Measurements from ENCODE around the gene POLE. TPM values are rescaled to one million over a fixed set of nuclear protein-coding genes. Genes with fewer than 3 reads are reported as not detected.
A peak's percentile ranks its signal among the peaks of the same experiment; 100 is the strongest.
"Not testable (repeated sequence)": the region's sequence is repeated elsewhere in the genome, so short reads cannot be mapped to it uniquely, and the experiment has no call there.

The POLE gene
- total and polyA plus RNA-seq, 8 donors: 29.2 to 60.5 (median 56.0) TPM

DNA sequence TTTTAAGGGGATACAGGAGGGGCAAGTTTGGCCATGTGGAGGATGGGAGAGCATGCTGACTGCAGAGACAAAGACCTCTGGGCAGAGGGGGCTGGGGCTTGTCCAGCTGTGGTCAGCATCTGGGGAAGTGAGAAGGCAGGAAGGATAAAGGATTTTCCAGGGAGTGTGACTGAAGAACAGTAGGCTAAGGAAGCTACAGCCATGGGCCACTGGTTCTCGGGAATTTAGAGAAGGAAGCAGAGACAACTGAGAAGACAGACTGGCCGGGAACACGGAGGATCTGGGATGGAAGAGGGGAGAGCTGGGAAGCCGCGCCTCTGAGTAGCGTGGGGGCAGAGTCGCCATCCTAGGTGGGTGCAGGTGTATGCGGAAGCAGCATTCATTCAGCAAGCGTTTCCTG lies 16.5 kb upstream of the POLE start:
- no peak overlapping the region for H3K27ac ChIP-seq
- no peaks in the 10 kb centered on the region for H3K4me1 ChIP-seq
- H3K9me3 ChIP-seq: no peaks in the 10 kb centered on the region
- DNase-seq (no peak), ATAC-seq (no peak)
- H3K4me3 ChIP-seq: no peak overlapping the region
- no peaks in the 10 kb centered on the region for H3K27me3 ChIP-seq
- H3K36me3 ChIP-seq: peaks cover 0 to 28% of the 10 kb centered on the region in 2 donors
- intact Hi-C loops (cut with DNase I): no loop called here
- TF ChIP-seq, protein P1, sequence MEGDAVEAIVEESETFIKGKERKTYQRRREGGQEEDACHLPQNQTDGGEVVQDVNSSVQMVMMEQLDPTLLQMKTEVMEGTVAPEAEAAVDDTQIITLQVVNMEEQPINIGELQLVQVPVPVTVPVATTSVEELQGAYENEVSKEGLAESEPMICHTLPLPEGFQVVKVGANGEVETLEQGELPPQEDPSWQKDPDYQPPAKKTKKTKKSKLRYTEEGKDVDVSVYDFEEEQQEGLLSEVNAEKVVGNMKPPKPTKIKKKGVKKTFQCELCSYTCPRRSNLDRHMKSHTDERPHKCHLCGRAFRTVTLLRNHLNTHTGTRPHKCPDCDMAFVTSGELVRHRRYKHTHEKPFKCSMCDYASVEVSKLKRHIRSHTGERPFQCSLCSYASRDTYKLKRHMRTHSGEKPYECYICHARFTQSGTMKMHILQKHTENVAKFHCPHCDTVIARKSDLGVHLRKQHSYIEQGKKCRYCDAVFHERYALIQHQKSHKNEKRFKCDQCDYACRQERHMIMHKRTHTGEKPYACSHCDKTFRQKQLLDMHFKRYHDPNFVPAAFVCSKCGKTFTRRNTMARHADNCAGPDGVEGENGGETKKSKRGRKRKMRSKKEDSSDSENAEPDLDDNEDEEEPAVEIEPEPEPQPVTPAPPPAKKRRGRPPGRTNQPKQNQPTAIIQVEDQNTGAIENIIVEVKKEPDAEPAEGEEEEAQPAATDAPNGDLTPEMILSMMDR (IDR thresholded peaks at IDR 0.05): no peak

DNA sequence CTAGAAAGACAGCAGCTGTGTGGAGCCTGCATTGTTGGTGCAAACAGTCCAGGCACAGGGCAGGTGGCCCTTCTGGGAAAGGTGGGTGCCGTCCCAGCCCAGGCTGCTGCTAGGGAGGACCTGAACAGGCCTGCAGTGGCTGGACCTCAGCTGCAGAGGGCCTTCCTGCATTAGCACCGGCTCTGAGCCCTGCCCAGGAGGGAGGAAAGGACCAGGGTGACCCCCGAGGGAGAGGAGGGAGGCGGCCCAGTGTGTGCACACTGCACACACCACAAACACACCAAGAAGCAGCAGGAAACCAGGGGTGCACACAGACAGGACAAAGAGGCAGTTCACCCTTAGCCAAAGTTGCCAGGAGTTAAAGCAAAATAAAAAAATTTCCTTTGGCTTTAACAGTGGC lies 15.5 kb upstream of the POLE start:
- ATAC-seq (no peak), DNase-seq (no peak)
- Histone ChIP-seq H3K27me3 (no peaks in the 10 kb centered on the region), H3K4me3 (no peak overlapping the region), H3K27ac (no peak overlapping the region), H3K4me1 (no peaks in the 10 kb centered on the region), H3K36me3 (peaks cover 0 to 32% of the 10 kb centered on the region in 2 donors), H3K9me3 (no peaks in the 10 kb centered on the region)
- intact Hi-C loops (cut with DNase I): no loop called here
- TF ChIP-seq, protein P1 (IDR thresholded peaks at IDR 0.05): no peak

DNA sequence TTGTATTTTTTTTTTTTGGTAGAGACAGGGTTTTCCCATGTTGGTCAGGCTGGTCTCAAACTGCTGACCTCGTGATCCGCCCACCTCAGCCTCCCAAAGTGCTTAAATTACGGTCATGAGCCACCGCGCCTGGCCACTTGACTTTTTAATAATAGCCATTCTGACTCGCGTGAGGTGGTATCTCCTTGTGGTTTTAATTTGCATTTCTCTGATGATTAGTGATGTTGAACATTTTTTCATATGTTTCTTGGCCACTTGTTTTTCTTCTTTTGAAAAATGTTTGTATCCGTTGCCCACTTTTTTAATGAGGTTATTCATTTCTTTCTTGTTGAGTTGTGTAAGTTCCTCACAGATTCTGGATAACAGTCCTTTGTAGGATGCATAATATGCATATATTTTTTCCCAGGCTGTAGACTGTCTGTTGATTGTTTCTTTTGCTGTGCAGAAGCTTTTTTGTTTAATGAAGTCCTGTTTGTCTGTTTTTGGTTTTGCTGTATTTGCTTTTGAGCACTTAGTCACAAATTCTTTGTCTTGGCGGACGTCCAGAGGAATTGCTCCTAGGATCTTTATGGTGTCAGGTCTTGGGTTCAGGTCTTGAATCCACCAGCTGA lies 13.2 kb upstream of the POLE start:
- intact Hi-C loops (cut with DNase I): no loop called here
- DNase-seq (peak in 1 of 4 donors; percentile 13), ATAC-seq (no peak)
- Histone ChIP-seq H3K27me3 (no peaks in the 10 kb centered on the region), H3K9me3 (no peaks in the 10 kb centered on the region), H3K4me3 (no peak overlapping the region), H3K4me1 (no peaks in the 10 kb centered on the region), H3K36me3 (peaks cover 0 to 51% of the 10 kb centered on the region in 2 donors), H3K27ac (no peak overlapping the region)
- TF ChIP-seq, protein P1 (IDR thresholded peaks at IDR 0.05): no peak

DNA sequence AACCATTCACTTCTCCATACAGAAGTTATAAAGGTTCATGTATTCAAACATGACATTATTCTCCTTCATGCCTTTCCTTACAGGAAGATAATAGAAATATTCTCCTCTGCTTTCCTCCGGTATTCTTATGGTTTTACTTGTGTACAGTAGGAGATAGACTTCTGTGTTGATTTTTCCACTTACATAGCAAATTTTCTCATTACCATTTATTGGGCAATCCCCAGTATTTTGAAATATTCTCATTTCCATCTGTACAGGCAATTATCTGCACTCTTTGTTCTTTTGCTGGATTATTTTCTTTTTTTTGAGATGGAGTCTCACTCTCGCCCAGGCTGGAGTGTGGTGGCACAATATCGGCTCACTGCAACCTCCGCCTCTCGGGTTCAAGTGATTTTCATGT lies 11.2 kb upstream of the POLE start:
- Histone ChIP-seq H3K27me3 (no peaks in the 10 kb centered on the region), H3K4me1 (no peaks in the 10 kb centered on the region), H3K4me3 (no peak overlapping the region), H3K9me3 (no peaks in the 10 kb centered on the region), H3K36me3 (peaks cover 0 to 45% of the 10 kb centered on the region in 2 donors), H3K27ac (no peak overlapping the region)
- ATAC-seq (no peak), DNase-seq (no peak)
- TF ChIP-seq, protein P1 (IDR thresholded peaks at IDR 0.05): no peak
- intact Hi-C loops (cut with DNase I): no loop called here

DNA sequence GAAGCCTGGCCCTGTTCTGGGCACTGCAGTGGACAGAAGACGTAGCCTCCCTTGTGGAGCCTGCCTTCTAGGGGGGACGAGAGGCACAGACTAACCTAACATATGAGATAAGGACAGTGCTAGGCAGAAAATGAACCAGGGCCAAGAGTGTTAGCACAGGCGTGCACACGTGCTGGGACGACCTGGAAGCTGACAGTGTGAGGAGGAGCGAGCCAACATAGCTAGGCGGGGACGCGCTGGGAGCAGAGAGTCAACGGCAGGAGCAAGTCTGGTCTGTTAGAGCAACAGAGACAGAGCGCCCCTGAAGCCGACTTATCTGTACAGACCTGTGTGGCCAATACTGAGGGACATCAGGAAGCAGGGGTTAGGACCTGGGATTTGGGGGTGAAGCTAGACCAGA lies 8.3 kb upstream of the POLE start:
- no peak overlapping the region for H3K27ac ChIP-seq
- TF ChIP-seq, protein P1 (IDR thresholded peaks at IDR 0.05): no peak

DNA sequence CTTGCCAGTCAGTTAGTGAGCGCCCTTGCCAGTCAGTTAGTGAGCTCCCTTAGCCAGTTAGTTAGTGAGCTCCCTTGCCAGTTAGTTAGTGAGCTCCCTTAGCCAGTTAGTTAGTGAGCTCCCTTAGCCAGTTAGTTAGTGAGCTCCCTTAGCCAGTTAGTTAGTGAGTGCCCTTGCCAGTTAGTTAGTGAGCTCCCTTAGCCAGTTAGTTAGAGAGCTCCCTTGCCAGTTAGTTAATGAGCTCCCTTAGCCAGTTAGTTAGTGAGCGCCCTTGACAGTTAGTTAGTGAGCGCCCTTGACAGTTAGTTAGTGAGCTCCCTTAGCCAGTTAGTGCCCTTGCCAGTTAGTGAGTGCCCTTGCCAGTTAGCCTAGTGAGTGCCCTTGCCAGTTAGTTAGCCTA lies 7.7 kb upstream of the POLE start:
- H3K27ac ChIP-seq; H3K9me3 ChIP-seq; H3K27me3 ChIP-seq; H3K4me1 ChIP-seq; ATAC-seq; intact Hi-C loops (cut with DNase I); DNase-seq; H3K4me3 ChIP-seq: not testable (repeated sequence)
- peaks cover 0 to 32% of the 10 kb centered on the region in 2 donors for H3K36me3 ChIP-seq

More for the DNA sequence above, 8.3 kb upstream of the POLE start:
- Histone ChIP-seq H3K27me3 (no peaks in the 10 kb centered on the region), H3K9me3 (no peaks in the 10 kb centered on the region), H3K4me1 (no peaks in the 10 kb centered on the region), H3K36me3 (peaks cover 0 to 32% of the 10 kb centered on the region in 2 donors), H3K4me3 (no peak overlapping the region)
- intact Hi-C loops (cut with DNase I): no loop called here
- DNase-seq (peak in 1 of 4 donors; percentile 56), ATAC-seq (no peak)

DNA sequence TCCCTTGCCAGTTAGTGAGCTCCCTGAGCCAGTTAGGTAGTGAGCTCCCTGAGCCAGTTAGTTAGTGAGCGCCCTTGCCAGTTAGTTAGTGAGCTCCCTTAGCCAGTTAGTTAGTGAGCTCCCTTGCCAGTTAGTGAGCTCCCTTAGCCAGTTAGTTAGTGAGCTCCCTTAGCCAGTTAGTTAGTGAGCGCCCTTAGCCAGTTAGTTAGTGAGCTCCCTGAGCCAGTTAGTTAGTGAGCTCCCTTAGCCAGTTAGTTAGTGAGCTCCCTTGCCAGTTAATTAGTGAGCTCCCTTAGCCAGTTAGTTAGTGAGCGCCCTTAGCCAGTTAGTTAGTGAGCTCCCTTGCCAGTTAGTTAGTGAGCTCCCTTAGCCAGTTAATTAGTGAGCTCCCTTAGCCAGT lies 4.9 kb upstream of the POLE start:
- H3K36me3 ChIP-seq: peaks cover 0 to 15% of the 10 kb centered on the region in 2 donors
- intact Hi-C loops (cut with DNase I); H3K4me1 ChIP-seq; H3K27me3 ChIP-seq; H3K27ac ChIP-seq; H3K4me3 ChIP-seq; H3K9me3 ChIP-seq; DNase-seq; ATAC-seq: not testable (repeated sequence)
